IPS DF 19.7 (cell line): Measurements from ENCODE around the gene USP6NL.
"Not testable (repeated sequence)": the region's sequence is repeated elsewhere in the genome, so short reads cannot be mapped to it uniquely, and the experiment has no call there.

Source experiments
- DNase-seq: peaks from one replicate; pipeline ENCODE4 v3.0.0-alpha.2; 2013; ENCODE audit warnings: low read depth, low spot score

Gene USP6NL

GRCh38 chr10:11611248-11612020, at the start of gene USP6NL:
Gene USP6NL (minus strand): TSS chr10:11611650. CDS start chr10:11597634, 14,016 bp downstream.
- no peak for DNase-seq

DNA sequence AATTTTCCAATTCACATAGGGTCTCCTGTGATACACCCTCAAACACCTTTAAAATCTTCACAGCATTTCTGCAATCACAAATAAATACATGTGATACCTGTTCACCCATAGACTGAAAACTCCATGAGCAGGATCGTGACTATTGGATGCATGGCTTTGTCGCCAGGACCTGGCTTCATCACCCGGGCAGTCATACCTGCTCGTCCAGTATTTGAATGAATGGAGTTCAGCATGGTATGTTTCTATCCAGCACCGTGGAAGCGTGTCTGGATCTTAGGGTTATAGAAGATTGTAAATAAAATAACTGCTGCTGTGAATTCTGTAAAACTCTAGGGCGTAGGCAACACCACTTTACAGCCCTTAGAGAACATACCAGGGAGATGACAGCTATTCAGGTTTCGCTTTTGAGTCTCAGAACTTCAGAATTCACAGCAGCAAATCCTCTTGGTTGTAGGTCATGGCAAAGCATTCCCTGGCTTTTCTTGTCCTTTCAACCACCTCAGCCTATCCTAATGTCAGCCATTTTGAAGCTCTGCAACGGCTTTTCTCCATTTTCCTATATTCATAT, 47.4 kb upstream of the USP6NL start:
- DNase-seq, result no peak

DNA sequence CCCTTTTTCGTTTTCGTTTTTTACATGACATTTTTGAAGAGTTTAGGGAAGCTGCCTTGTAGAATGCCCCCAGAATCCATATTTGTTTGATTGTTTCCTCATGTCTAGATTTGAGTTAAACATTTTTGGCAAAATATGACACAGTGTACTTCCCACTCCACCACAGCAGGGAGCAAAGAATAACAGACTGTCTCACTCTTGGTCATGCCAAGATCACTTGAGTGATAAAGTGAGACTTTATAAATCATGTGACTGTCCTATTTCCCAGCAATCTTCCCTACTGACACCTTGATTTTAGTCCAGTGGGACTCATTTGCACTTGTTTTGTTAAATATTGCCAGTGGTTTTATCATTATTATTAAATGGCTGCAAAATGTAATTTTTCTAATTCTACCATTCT, 44.4 kb upstream of the USP6NL start:
- no peak for DNase-seq

- DNase-seq, result no peak
Measured at GRCh38 chr10:11654659-11655058, 43.2 kb upstream of the USP6NL start.

- DNase-seq, result no peak
Measured at GRCh38 chr10:11653758-11654471, 42.5 kb upstream of the USP6NL start.

DNA sequence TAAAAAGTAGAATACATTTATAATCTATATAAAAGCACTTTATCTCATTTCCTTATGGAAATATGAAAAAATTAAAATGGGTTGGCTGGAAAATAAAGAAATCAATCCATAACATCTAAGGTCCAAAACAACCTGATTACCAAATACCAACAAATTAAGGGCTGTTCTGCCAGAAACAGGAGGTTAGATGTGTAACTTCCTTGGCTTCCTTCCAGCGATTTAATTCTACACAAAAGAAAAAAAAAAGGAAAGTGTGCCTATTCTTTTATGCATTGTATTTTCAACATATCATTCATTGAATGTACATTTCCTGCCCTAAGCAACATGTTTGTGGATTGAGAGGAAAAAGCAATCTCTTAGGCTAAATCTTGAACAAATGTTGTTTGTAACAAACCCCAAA, 36.2 kb upstream of the USP6NL start:
- no peak for DNase-seq

GRCh38 chr10:11646450-11646849, 35.0 kb upstream of the USP6NL start:
- no peak for DNase-seq

DNA sequence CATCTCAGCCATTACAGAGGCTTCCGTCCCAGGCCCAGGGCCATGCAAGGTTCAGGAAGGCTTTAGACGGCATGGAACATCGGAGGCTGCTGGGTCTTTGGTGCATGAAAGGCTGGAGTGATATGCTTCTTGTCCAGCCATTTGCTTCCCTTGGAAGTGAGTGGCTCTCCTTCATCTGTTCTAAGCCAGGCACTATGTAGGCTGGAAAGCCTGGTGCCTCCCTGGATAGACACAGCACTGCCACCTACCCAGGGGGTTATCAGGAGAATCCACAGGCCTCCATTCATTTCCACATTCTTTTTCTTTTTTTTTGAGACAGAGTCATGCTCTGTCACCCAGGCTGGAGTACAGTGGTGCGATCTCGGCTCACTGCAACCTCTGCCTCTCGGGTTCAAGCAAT, 31.6 kb upstream of the USP6NL start:
- DNase-seq, result no peak

DNA sequence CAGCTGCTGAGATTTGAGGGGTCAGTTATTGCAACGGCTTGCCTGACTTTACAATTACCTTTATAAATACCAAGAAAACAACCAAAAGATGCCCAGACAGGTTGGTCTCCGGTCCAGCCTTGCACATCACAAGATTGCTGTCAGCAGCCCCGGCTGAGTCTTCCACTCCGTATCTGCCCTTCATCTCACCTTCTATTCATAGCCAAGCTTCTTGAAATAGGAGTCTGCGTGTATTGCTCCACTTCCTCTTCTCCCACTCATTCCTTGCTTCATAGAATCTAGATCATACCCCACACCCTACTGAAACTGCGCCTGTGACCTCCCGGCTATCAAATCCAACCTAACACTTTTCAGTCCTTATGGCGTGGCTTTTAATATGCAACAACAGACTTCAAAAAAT, 31.1 kb upstream of the USP6NL start:
- DNase-seq, result no peak

- no peak for DNase-seq
Measured at GRCh38 chr10:11639849-11640764, 28.7 kb upstream of the USP6NL start.

DNA sequence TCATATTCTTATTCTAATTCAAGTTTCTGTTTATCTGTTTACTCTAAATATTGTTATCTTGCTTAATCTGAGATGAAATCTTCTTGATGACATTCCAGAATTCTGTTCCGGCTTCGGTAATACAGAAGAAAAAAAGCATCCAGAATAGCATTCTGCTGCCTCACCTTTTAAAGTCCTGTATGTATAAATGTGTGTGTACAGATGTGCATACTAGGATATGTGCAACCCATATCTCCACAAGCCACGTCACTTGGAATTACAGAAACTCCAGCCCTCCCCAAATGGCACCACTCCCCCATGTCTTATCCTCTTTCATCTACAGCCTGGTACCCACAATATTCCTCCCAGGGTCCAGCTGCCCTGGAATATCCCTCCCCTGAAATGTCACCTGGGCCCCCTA, 27.9 kb upstream of the USP6NL start:
- no peak for DNase-seq

GRCh38 chr10:11638055-11638698, 26.7 kb upstream of the USP6NL start:
- no peak for DNase-seq

DNA sequence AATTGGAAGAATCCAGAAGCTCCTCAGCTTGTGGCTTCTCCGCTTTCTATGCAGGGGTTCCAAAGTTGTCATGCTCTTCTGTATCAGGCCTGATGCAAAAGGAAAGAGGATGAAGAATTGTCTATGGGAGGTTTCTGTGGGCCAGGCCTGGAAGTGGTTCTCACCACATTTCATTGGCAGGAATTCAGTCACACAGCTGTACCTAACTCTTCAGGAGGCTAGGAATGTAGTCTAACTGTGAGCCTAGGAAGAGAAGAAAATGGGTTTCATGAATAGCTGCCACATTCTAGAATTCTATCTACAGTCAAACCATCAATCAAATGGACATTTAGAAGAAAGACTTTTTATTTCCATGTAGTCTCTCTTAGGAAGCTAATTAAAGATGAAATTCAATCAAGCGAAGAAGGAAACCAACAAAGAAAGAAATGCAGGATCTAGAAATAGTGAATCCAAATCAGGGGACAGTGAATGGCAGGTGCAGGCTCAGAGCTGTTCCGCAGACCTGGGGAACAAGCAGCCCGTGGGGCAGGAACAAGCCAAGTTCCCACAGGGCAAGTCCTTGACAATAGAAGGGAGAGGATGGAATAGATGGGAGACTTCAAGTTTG, 25.4 kb upstream of the USP6NL start:
- DNase-seq, result no peak

DNA sequence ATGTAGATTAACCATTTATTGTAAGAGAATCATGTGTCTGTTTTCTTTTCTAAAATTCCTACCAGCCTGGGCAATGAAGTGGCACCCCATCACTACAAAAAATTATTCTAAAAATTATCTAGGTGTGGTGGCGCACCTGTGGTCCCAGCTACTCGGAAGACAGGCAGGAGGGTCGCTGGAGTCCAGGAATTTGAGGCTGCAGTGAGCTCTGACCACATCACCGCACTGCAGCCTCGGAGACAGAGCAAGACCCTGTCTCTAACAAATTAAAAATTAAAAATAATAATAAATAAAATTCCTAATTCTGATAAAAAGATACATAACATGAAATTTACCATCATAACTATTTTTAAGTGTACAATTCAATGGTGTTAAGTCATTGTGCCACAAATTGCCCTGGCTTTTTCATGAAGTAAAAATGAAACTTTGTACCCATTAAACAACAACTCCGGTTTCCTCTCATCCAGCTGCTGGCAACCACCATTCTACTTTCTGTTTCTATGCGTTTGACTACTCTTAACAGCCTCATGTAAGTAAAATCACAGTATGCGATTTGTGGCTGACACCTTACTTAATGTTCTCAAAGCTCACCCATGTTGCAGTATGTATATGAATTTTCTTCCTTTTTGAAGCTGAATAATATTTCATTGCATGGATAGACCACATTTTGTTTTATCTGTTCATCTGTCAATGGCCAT, 20.6 kb upstream of the USP6NL start:
- DNase-seq, result no peak

- DNase-seq, result no peak
Measured at GRCh38 chr10:11631291-11631690, 19.8 kb upstream of the USP6NL start.

DNA sequence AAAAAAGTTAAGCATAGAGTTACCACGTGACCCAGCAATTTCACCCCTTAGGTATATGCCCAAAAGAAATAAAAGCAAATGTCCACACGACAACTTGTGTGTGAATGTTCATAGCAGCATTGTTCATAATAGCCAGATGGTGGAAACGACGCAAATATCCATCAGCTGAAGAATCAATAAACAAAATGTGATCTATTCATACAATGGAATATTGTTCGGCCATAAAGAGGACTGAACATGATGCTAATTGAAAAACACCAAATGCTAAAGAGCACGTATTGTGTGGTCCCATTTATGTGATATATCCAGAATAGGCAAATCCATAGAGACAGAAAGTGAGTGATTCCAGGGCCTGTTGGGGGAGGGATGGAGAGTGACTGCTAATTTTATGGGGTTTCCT, 18.3 kb upstream of the USP6NL start:
- DNase-seq, result no peak

DNA sequence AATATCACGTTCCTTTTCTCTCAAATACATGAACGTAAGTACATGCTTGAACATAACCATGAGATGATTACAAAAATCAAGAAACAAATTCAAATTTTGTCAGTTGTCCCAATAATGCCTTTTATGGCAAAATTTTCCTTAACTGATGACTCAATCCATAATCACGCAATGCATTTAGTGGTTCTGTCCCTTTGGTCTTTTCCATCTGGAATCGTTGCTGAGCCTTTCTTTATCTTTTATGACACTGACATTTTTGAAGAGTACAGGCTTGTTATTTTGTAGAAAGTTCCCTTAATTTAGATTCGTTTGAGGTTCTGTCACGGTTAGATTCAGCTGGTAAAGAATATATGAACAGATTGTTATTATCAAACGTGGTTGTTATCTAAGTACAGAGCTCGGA, 16.5 kb upstream of the USP6NL start:
- DNase-seq, result not testable (repeated sequence)

DNA sequence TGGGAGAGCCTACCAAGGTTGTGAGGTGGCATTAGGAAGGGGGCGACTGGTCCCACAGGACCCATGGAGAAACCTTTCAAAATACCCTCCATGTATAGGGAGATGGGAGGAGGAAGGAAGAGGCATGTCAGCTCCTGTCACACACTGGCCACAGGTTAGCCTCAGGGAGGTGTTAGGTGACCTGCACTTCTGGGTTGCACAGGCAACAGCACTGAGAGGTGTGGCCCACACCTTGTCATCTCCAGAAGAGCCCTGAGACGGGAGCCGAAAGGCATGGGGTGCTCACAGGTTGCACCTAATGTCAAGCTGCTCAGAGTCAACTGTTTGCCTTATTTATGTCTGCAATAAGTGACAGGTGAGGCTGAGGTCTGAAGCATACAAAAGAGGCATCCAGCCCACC, 14.6 kb upstream of the USP6NL start:
- DNase-seq, result no peak

GRCh38 chr10:11625019-11625735, 13.7 kb upstream of the USP6NL start:
- DNase-seq, result no peak

GRCh38 chr10:11617233-11617632, 5.8 kb upstream of the USP6NL start:
- DNase-seq, result no peak
